Muscle of back (tissue), 11 donors: Measurements from ENCODE around the gene NOM1. TPM values are rescaled to one million over a fixed set of nuclear protein-coding genes. Genes with fewer than 3 reads are reported as not detected.

Experiments used
- DNase-seq, 3 donors: peaks; one replicate each; pipeline versions ENCODE4 v3.0.0 to v3.0.0-alpha.2; 2013
- polyA plus RNA-seq, 10 donors: library from polyadenylated mRNA; unstranded; fragments of 120-200 nt; gene quantifications; one replicate each; pipeline ENCODE4 v1.2.1, GENCODE V29; 2013; ENCODE audit not compliant: insufficient read length in 10 of 10

NOM1 gene
- polyA plus RNA-seq, 10 donors, result 11.0 to 22.9 (median 16.7) TPM

DNA sequence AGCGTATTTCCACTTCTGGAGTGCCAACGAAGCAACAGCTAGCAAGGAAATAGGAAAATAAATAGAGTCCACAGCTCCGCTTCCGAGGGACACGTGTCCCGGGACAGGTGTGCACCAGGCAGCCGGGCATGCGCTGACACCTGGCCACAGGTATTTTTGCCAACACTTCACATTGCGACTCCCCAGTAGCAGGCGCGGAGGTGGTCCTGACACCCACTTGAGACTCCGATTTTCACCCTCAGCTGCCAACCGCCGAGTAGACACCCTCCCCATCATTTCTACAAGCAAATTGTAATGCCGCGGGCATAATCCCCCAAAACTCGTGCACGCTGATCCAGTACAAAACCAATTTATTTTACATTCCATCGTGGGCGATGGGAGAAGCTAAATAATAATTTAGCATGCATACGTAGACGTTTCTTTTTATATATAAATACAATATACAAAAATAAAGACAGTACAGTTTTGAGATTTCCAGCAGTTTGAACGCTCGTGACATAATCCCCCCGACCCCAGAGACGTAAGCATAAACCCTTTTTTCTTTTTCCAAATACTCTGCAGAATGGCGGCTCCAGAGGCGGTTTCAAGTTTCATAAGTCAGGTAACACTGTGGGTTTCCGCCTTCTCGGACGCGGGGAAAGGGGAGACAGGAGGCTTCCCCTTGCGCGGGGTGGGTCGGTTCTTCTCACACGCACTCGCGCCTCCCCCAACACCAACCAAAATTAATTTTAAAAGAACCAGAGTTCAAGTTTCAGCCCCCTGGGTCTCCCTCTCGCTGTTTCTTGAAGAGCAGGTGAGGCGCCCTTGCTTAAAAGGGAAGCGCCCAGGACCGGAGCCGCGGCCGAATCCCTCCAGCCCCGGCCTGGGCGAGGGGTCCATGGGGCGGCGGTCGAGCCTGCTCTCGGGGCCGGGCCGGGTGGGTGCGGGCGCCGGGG lies 55.3 kb downstream of the NOM1 start:
- no peak for DNase-seq

- no peak for DNase-seq
These were observed 56.1 kb downstream of the NOM1 start for GRCh38 chr7:157005456-157006204.

GRCh38 chr7:157006205-157006747 lies 56.8 kb downstream of the NOM1 start:
- DNase-seq, result no peak

DNA sequence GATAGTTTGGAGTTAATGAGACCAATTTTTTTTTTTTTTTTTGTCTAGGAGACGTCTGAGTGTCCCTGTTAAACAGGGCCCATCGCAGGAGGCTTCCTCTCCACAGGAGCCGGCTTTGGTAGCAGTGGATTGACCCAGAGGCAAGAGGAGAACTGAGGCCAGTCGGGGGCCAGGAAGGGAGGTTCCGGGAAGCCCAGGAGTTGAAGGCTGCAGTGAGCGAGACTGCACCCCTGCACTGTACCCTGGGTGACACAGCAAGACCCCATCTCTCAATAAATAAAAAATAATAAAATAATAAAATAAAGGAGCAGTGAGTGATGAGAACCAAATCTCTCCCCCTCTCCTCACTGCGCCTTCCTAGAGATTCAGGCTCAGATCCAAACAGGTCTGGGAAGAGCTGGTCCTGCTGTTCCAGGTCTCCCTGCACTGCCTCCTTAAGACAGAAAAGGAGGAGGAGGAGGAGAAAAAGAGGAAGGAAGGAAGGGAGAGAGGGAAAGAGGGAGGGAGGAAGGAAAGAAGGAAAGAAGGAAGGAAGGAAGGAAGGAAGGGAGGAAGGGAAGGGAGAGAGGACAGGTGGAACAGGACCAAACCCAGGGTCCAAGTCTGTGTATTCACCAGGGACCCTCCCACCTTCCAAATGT lies 57.4 kb downstream of the NOM1 start:
- no peak for DNase-seq

GRCh38 chr7:157007470-157008066 lies 58.1 kb downstream of the NOM1 start:
- DNase-seq, result no peak

DNA sequence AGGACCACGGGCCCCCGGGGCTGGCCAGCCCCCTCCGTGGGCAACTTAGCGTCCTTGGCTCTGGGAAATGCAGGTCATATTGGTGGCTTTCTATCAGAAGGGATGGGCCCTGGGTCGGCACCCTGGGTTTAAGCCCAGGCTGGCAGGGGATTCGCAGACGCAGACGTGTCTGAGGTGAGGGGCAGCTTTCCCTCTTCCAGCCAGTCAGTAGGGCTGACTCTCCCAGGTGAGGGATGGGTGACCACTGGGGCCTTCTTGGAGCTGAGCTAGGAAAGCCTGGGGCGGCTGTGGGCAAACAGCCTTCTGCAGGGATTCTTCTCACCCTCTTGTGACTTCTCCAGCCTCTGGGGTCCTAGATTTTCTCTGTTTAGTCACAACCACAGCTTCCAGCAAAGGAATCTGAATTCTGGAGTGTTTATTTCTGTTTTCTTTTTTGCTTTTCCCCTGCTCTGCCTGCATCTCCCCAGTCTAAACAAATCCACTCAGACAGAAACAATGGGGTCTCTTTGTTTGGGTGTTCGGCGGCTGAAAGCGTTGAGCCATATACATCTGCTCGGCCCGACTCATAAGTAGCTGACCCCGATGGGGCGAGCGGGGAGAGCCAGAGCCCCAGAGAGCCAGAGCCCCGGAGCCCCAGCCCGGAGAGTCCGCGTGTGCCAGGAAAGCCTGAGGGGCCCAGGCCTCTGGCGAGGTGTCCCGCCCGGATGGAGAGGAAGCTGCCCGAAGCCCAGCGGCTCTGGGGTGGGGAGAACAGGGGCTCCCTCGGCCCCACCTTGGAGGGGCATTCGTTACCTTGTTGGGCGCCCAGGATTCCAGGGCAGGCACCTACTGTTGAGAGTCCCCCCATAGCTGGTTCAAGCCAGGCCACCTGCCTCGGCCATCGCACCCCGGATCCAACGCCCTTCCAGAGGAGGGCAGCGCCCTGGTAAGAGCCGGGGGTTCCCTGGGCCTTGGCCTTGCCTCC lies 59.0 kb downstream of the NOM1 start:
- no peak for DNase-seq

GRCh38 chr7:157009170-157009777 lies 59.8 kb downstream of the NOM1 start:
- DNase-seq, result no peak

GRCh38 chr7:157009778-157010587 lies 60.5 kb downstream of the NOM1 start:
- peak in 1 of 3 donors; percentile 52 for DNase-seq

GRCh38 chr7:157010588-157011332 lies 61.2 kb downstream of the NOM1 start, which contains the start of gene MNX1:
MNX1 (minus strand) TSS chr7:157010663; CDS start chr7:157010350, 313 bp downstream.
- peak; percentile 30 to 69 (median 60) for DNase-seq

GRCh38 chr7:157011333-157012112 lies 62.0 kb downstream of the NOM1 start:
- DNase-seq, result no peak

- DNase-seq, result no peak
These were observed 62.6 kb downstream of the NOM1 start for GRCh38 chr7:157012113-157012547.

- no peak for DNase-seq
These were observed 63.6 kb downstream of the NOM1 start for GRCh38 chr7:157013101-157013500.

DNA sequence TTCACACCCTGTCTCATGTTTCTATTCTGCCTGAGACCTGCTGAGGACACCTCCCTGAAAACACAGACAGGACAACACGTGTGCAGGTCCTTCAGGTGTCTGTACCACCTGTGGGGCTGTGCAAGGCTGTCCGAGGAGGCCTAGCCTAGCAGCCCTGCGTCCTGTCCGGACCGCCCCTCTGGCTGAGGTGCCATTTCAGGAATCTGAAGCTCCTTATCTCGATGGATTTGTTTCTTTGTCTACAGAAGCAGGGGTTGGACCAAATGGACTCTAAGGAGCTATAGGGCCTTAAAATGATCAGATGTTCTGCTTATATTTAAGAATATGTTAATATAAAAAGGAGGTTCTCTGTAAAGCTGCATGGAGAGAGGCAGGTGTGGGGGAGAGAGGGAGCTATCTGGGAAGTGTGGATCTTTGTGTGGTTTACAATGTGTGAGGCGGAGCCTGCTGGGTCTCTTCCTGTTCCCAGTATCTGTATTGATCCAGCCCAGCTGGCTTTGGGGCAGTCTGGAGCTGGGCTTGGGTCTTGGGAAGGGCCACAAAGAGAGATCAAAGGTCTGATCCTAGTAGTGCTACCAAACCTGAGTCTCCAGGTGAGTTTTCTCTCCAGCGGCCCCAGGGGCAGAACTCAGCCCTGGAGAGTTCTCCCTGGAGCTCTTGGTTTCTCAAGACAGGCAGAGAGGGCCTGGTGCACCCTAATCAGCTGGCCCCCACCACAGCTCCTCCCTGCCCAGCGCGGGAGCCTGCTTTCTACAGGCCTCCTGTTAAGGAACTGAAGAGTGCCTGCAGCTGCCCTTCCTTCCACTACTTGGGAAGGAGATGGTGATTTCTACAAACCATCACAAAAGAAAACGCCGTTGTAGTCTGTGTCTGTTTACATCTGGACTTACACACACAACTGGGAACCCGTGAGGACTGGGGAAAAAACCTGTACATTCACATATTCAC lies 64.4 kb downstream of the NOM1 start:
- no peak for DNase-seq

- no peak for DNase-seq
These were observed 65.4 kb downstream of the NOM1 start for GRCh38 chr7:157014635-157015555.

- DNase-seq, result no peak
These were observed 66.5 kb downstream of the NOM1 start for GRCh38 chr7:157016024-157016351.
